ENCODE data around the gene PTCHD4.

PTCHD4 gene

GRCh38 chr6:48071833-48072232, 39.2 kb downstream of the PTCHD4 start:
- Histone ChIP-seq H3K9me3 (ENCODE audit: insufficient read depth, low read depth, low read length) (no peaks in the 10 kb centered on the region), H3K27ac (ENCODE audit: low read depth, low read length) (no peak overlapping the region), H3K27me3 (ENCODE audit: insufficient read depth, low read length) (peaks cover 39% of the 10 kb centered on the region), H3K4me3 (ENCODE audit: low read length) (no peak overlapping the region), H3K4me1 (ENCODE audit: insufficient read depth, low read length) (peaks cover 21% of the 10 kb centered on the region), H3K36me3 (ENCODE audit: insufficient read depth, low read length) (no peaks in the 10 kb centered on the region), H3K9ac (ENCODE audit: low read depth, low read length) (no peak overlapping the region)
- WGBS, result 90% methylated on average over 2 of the region's 3 CpGs

GRCh38 chr6:48069280-48069679, 41.7 kb downstream of the PTCHD4 start:
- Histone ChIP-seq H3K9me3 (ENCODE audit: insufficient read depth, low read depth, low read length) (no peaks in the 10 kb centered on the region), H3K36me3 (ENCODE audit: insufficient read depth, low read length) (no peaks in the 10 kb centered on the region), H3K27me3 (ENCODE audit: insufficient read depth, low read length) (peaks cover 41% of the 10 kb centered on the region), H3K4me1 (ENCODE audit: insufficient read depth, low read length) (peaks cover 17% of the 10 kb centered on the region), H3K27ac (ENCODE audit: low read depth, low read length) (no peak overlapping the region), H3K9ac (ENCODE audit: low read depth, low read length) (peak overlapping the region; percentile 17; the same call in 1 of the 2 replicates), H3K4me3 (ENCODE audit: low read length) (peak overlapping the region; percentile 41)
- 35% methylated on average over 10 of the region's 11 CpGs for WGBS

- H3K9ac ChIP-seq (ENCODE audit: low read depth, low read length), result no peak overlapping the region
- H3K36me3 ChIP-seq (ENCODE audit: insufficient read depth, low read length), result no peaks in the 10 kb centered on the region
- H3K4me3 ChIP-seq (ENCODE audit: low read length), result peak overlapping the region; percentile 54
- H3K4me1 ChIP-seq (ENCODE audit: insufficient read depth, low read length), result peaks cover 12% of the 10 kb centered on the region; the same call in 1 of the 2 replicates
- H3K27me3 ChIP-seq (ENCODE audit: insufficient read depth, low read length), result peaks cover 41% of the 10 kb centered on the region
- no peak overlapping the region for H3K27ac ChIP-seq (ENCODE audit: low read depth, low read length)
- no peaks in the 10 kb centered on the region for H3K9me3 ChIP-seq (ENCODE audit: insufficient read depth, low read depth, low read length)
- WGBS, result 4% methylated on average over 58 of the region's 64 CpGs
Measured at GRCh38 chr6:48068278-48069251, 42.4 kb downstream of the PTCHD4 start.

- peak overlapping the region; percentile 54 for H3K4me3 ChIP-seq (ENCODE audit: low read length)
- no peaks in the 10 kb centered on the region for H3K36me3 ChIP-seq (ENCODE audit: insufficient read depth, low read length)
Measured at GRCh38 chr6:48067886-48068277, 43.1 kb downstream of the PTCHD4 start.

GRCh38 chr6:48067148-48067712, 43.8 kb downstream of the PTCHD4 start:
- Histone ChIP-seq H3K27me3 (ENCODE audit: insufficient read depth, low read length) (peaks cover 41% of the 10 kb centered on the region), H3K27ac (ENCODE audit: low read depth, low read length) (no peak overlapping the region)

More at GRCh38 chr6:48067886-48068277, 43.1 kb downstream of the PTCHD4 start:
- H3K9ac ChIP-seq (ENCODE audit: low read depth, low read length), result no peak overlapping the region
- H3K9me3 ChIP-seq (ENCODE audit: insufficient read depth, low read depth, low read length), result no peaks in the 10 kb centered on the region
- H3K27me3 ChIP-seq (ENCODE audit: insufficient read depth, low read length), result peaks cover 41% of the 10 kb centered on the region
- WGBS, result 62% methylated on average over 4 of the region's 4 CpGs
- H3K4me1 ChIP-seq (ENCODE audit: insufficient read depth, low read length), result peaks cover 12% of the 10 kb centered on the region; the same call in 1 of the 2 replicates
- no peak overlapping the region for H3K27ac ChIP-seq (ENCODE audit: low read depth, low read length)

DNA sequence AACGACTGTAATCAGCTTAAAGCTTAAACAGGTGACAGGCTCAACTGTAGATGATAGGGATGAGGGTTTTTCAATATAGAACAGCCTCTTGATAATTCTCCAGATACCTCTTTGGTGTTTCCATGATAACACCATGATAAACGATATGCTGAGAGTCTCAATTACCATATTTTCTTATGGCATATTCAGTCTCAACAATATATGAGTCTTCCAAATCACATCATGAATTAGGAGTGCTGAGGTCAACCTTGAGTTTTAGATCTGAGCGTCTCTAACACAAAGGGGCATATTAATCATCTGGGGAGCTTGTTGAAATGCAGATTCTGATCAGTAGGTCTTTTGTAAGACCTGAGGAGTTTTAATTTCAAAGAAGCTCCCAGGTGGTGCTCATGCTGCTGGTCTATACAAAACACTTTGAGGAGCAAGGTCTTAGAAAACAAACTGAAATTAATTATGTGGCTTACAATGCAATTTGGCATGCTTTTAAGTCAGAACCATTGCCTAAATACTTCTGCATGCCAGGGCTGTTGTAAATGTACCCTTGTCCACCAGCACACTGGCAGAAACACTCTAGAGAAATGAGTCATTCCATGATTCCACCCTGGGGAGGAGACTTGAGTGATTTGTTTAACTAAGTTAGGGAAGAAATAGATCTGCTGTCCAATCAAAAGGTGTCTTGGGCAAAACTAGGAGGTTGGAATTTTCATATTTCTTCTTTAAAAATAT, 49.6 kb downstream of the PTCHD4 start:
- Histone ChIP-seq H3K27ac (ENCODE audit: low read depth, low read length) (no peak overlapping the region), H3K9me3 (ENCODE audit: insufficient read depth, low read depth, low read length) (no peaks in the 10 kb centered on the region), H3K4me3 (ENCODE audit: low read length) (no peak overlapping the region), H3K27me3 (ENCODE audit: insufficient read depth, low read length) (0 out of 2 replicates have a peak, but pooled peaks cover 4% of the 10 kb centered on the region), H3K9ac (ENCODE audit: low read depth, low read length) (no peak overlapping the region), H3K36me3 (ENCODE audit: insufficient read depth, low read length) (no peaks in the 10 kb centered on the region), H3K4me1 (ENCODE audit: insufficient read depth, low read length) (peaks cover 11% of the 10 kb centered on the region; the same call in 1 of the 2 replicates)
- WGBS, result 59% methylated on average over 3 of the region's 3 CpGs

More at GRCh38 chr6:48067148-48067712, 43.8 kb downstream of the PTCHD4 start:
- H3K4me3 ChIP-seq (ENCODE audit: low read length), result no peak overlapping the region
- H3K9ac ChIP-seq (ENCODE audit: low read depth, low read length), result no peak overlapping the region
- peaks cover 12% of the 10 kb centered on the region; the same call in 1 of the 2 replicates for H3K4me1 ChIP-seq (ENCODE audit: insufficient read depth, low read length)
- 87% methylated on average over 3 of the region's 3 CpGs for WGBS
- H3K9me3 ChIP-seq (ENCODE audit: insufficient read depth, low read depth, low read length), result no peaks in the 10 kb centered on the region
- no peaks in the 10 kb centered on the region for H3K36me3 ChIP-seq (ENCODE audit: insufficient read depth, low read length)

All from HUES64 (cell line).